ENCODE measurements around the gene HOXA9.
A peak's percentile ranks its signal among the peaks of the same experiment; 100 is the strongest.

The HOXA9 gene

DNA sequence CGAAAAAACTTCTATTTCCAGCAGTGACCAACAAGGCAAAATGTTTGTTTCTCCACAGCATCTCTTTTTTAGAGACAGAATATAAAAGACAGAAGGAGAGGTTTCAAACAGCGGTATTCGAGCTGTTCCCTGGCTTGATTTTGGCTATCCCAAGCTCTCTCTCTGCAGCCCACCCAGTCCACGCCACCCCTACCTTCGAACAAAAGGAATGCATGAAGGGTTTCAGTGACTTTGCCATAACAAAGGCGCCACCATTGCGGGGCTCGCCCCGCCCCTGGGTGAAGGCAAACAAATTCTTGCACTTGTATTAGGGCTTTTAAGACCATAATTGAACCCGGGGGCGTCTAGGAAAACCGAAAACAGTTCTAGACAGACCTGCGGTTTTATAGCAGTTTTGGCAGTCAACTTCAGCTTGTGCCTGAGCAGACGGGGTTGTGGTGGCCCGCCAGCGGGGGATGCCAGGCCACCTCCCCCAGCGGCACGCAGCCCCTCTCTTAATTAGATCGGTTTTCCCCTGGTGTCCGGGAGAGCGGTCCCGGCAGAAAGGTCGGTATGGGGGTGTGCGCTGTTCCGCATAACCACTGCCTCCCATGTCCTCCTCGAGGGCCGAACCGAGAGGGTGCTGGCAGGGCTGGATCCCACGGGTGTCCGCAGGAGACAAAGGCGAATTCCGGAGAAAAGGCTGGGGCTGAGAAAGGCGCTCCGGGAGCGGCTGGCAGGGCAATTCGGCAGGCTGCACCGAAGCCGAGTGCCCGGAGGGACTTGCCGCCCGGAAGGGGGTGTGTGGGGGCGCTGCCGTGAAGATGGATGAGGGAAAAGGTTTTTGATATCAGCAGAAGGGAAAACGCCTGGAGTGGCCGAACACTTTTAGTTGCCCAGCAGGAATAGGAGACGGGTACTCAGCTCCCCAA is 22.4 kb upstream of the HOXA9 start:
- DNase-seq, result peak in 1 of 2 experiments; percentile 49

DNA sequence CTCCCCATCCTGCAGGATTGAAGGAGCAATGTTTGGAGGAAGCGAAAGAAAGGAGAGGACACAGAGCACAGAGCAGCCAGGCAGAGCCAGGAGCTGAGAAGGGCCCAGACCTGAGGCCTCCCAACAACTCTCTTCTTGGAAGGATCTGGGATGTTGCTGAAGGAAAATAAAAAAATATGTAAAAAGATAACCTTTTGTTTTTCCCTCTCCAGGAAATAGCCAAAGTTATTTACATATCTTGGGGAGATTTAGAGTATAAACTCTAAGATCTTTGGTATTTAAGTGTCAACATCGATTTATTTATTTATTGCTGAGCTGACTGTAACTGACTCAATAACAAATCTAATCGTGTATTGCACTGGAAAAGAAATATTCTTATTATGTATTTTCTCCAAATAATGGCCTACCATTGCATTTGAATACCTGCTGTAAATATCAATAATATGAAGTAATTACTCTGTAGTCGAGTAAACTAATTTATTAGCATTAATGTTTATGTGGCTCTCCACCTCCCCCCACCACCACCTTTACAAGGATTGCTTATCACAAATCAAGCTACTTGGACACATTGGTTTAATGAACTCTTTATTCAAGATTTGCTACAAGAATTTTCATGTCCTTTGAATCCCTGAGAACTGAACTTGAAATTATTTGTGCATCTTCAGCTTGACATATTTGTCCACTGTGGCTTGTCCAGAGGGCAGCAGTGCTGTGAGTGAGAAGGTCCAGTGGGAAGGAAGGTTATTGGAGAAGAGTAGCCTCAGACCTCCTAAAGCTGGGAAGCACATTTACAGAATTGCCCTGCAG is 21.5 kb upstream of the HOXA9 start:
- no peak for DNase-seq

DNA sequence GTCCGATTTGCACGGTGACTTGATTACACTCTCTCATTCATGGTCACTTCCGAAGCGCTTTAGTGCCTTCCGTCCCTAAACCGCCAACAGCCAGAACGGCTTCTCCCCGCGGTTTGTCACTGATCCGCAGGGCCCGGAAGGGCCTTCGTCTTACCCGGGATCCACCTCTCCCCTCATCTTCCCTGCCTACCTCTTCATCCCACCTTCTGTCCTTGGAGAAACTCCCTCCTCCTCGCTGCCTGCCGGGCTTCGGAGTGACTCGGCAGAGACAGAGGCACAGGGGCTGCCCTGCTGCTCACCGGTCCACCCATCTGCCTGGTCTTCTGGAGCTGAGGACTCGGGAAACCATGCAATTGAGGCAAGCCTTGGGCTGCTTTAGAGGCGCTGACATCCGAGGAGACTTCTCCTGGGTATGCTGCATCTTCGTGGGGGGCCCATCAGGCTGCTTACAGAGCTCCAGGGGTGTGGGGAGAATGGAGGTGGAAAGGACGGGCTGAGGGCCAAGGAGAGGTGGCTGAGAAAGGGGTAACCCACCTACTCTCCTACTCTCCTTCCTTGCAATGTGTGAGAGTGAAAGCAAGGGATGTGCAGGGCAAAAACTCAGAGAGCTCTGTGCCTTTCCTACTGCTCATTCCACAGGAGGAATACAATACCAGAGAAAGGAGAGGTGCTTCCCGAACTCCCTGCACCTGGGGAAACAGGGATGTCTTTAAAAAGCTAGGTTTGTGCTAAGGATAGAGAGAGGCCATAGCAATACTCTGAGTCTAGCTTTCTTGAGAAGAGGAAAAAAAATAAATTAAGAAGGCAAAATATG is 20.7 kb upstream of the HOXA9 start:
- DNase-seq, result no peak

DNA sequence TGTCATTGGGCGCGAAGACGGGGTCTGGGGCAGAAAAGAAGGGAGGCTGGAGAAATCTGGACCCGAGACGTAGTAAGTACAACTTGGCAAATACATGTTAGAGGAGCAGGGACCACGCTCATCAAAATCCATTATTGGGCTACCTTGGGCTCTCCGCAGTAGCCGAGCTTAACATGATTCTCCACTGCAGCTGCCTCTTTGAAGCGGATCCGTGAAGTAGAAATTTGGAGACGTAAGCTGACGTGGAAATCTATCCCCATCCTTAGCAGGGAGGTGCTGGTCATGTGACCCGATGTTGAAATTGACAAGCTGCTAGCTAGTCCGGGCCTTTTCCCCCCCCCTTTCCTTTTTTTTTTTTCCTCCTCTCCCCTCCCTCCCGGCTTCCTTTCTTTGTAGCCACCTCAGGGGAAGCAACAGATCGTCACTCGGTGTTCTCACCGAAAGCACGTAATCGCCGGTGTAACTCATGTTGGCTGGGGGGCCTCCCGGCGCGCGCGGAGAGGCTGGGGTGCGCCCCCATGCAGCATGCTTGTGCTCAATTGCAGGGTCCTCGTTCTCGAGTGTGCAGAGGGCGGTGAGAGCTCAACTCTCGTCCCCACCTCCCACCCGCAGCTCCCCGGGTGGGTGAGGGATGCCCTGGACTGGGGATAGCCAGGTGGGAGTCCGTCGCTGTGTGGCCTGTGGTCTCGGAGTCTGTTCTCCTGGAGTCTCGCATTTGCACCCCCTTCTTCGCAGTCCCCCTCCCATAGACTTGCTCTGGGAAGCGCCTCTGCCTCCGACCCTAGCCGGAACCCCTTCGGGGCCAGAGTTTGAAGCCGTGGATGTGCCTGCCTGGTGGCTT is 19.9 kb upstream of the HOXA9 start, which contains the start of gene HOXA11:
Gene HOXA11 (minus strand): TSS at position 220 of the 841 bp plus-strand sequence. CDS start 88 bp downstream, at position 132.
- peak; percentile 52 to 62 for DNase-seq

DNA sequence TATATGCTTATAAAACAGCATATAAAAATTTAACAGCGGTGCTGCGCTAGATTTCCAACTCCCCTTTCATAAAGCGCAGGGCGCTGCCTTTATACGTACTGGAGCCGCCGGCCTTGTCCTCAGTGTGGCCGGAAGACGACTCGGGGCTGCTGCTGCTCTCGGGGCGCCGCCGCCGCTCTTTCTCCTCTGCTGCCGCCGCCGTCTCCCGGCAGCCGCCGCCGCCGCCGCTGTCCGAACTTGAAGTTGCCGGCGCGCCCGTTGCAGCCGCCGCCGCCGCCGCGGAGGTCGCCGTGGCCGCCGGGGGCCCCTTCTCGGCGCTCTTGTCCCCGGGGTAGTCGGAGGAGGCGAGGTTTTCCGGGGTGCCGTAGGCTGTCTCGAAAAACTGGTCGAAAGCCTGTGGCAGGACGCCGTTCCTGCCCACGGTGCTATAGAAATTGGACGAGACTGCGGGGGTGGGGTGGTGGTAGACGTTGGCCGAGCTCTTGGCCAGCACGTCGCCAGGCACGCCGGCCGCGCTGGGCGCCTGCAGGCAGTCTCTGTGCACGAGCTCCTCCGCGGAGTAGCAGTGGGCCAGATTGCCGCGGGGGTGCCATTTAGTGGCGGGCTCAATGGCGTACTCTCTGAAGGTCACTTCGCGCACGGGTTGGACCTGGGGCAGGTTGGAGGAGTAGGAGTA is 19.1 kb upstream of the HOXA9 start:
- DNase-seq, result peak; percentile 42 to 57

DNA sequence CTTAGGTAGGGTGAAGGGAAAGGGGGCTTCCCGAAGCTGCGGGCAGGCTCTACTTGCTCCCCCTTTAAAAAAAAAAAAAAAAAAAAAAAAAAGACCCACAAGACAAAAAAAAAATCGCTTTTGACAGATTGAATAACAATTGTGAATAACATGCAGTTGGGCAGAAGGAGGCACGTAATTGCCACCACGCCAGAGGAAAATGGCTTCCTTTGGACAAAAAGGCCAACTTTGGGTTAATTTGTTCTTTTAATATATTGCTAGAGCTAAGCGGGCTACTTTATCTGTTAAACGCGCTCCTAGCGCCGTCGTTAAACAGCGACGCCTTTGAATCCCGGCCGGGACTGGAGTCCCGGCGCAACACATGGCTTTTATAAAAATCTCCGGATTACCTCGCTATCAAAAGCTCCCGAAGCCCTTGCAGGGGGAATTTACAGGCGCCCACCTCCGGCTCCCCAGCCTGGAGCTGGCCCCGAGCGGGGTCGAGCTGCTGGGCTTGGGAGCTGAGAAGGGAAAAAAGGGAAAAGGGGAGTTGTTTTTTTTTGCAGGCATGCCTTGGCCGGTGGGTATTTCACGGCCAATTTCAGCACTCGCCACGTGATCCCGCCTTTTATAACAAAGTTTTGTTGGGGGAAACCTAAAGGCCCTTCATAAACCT is 18.5 kb upstream of the HOXA9 start:
- peak; percentile 48 to 55 for DNase-seq

DNA sequence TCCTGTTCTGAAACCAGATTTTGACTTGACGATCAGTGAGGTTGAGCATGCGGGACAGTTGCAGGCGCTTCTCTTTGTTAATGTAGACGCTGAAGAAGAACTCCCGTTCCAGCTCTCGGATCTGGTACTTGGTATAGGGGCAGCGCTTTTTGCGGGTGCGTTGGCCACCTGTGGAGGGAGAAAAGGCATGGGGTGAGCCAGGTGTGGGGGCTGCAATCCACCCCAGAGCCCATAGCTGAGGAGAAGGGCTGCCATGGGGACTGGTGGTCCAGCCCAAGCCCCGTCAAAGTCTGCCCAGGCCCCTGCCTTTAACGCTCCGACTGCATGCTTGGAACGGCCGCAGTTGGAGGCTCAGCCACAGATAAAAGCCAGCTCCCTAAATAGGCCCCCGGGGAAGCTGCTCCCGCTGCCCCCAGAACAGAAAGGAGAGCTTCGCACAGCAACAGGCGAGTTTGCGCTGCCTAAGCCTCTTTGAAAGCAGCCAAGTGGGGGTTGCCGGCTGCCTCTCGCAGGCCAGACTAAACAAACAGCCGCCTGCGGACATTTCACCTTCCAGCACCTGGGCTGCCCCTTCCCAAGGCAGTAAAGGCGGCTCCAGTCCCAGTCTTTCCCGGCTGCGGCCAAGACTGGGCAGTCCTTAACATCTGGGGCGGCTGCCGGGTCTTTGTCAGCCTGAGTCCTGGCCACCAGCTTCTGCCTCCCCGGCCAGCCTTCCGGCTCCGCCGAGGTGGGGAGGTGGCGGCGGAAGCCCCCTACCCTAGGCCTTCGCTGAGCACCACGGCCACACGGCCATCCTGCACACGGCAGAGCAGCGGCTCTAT is 17.7 kb upstream of the HOXA9 start:
- no peak for DNase-seq

DNA sequence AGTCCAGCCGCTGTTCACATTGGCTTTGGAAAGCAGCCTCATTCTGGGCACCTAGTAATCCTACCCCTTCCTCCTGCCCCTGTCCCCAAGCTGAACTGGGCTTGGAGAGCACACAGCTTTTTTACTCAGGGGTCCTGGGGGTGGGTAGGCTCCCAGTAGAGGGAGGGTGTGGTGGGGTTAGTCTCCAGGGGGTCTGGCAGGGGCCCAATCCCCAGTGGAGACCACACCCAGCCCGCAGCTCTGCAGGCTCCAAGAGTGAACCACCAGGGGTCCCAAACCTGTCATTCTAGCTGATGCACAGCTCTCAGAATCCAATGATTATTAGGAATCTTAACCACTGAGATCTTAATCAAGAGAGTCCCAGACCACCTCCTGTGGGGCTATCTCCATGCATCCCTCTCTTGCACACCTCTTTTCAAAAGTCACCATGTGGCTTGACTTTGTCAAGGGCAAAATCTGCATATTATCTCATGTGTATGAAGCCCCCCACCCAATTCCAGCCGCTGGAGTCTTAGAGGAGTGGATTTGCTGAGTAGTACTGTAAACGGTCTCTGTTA is 17.0 kb upstream of the HOXA9 start:
- no peak for DNase-seq

DNA sequence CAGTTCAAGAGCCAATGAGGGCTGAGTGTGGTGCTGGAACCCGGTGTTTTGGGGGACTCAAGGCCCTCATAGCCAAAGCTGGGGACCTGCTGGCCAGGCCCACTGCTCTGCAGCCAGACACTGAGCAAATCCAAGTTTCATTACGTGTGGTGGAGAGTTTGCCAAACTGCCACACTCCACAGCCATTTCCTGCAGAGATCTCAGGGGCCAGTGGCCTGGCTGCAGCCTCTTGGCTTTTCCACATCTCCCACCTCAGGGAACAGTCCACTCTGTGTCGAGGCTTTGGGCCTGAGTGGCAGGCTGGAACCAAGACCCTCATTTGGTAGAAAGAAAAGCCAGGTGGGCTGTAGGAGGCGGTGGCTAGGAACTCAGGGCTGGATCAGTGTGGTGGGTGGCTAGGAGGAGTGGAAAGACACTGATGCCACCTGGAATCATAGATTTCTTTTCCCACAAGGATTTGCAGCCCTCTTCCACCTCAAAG is 16.5 kb upstream of the HOXA9 start:
- DNase-seq, result no peak

DNA sequence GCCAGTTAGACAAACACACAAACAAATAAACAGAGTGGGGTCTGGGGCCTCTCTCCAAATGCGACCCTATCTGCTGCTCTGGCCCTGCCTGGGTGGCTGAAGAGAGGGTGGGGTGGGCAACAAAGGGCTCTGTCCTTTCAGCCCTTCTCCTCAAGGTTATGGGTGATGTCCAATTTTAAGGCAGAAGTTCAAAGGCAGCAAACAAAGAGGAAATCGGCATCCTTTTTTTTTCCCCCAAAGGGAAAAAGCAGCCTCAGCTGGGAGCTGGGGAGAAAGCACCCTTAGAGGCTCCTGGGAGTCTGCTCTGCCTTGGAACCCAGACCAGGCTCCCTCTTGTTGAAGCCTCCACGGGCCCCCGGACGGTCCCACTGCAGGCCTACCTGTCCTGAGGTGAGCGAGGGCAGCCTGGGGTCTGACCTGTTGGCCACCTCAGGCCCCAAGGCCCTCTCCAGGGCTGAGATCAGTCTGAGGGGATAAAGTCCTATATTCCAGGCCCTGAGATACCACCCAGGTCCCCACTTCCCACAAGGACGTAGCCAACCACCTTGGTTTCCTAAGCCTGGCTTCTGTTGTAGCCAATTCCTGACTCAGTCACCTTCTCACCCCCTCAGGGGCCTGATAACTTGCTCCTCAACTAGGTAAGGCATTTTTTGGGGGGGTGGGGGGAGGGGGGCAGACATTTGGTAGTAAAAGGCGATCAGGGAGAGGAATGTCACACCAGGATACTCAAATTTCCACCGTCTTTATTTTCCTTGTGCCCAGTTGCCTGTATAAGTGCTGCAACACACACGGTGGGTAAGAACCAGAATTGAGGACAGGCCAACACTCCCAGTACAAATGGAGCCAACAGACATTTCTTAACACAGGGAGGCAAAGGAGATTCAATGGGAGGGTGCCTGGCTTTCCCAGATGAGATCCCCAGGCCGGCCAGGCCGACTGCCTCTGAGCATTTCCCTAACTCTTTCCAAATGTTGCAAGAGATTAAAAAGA is 15.4 kb upstream of the HOXA9 start:
- DNase-seq, result no peak

DNA sequence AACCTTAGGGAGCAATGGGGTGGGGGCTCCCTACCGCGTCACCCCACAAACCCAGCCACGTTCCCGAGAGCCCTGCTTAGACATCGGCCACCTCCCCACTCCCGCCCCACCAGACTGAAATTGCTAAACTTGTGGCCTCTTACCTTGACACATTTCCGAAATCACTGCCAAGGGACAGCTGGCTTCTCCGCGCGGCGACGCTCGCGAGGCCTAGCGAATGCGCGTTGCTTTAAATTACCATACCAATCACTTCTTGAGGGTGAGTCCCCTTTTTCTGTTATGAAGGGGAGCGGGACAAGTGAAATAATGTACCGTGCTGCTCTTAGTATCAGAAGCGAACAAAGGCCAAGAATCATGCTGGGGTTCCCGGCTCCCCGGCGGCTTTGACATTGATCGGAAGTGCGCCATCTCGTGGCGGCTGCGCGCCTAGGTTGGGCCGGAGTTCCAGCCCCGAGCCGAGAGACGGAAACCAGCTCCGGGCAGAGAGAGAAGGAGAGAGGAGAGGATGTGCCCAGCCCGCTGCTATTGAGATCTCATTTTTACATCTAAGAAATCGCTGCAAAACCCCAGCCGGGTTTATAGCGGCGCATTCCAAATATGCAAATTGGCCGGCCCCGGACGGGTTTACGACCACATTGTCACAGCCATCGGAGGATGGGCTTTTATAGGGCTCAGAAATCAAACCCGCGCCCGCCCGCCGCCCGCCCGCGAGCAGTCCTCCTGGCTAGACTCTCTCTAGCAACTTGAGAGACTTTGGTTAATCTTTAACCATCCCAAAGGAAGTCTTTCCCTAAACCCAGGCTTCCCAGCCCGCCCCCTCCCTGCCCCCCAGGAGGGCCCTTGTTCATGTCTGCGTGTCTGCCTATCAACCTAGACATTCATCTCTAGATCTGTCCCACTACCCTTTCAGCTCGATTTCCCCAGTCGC is 14.4 kb upstream of the HOXA9 start:
- peak; percentile 76 to 92 for DNase-seq

DNA sequence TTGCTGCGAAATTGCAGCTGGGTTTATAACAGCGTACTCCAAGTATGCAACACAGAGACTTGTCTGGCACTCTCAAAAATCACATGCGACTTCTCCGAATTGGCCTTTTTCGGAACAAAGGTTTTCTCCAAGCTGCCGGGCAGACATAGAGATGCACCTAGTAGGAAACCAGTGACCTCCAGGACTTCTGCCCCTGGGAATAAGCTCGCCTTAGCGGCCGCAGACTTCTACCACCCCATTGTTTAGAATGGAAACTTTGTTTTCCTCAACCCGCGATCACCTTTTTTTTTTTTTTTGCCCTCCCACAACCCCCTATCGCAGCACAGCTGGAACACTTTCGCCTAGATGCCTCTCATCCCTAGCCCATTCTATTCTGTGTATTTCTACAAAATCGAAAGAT is 13.7 kb upstream of the HOXA9 start:
- no peak for DNase-seq

DNA sequence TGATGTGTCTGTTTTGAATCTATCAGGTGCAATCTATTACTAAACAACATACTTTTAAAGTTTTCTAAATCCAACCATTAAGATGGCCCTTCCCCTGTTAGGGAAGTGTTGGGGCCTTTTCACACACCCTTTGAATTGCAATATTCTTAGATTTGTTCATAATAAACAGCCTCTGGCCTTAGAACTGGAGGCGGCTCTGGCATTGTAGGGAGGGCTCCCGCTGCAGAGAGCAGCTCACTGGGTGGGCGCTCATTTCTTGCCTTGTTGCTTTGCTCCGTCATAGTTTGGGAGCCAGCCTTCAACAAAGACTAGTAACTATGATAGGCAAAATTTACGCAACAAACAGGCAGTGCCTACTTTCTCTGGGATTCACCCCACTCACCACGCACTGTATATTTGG is 13.0 kb upstream of the HOXA9 start:
- DNase-seq, result no peak

DNA sequence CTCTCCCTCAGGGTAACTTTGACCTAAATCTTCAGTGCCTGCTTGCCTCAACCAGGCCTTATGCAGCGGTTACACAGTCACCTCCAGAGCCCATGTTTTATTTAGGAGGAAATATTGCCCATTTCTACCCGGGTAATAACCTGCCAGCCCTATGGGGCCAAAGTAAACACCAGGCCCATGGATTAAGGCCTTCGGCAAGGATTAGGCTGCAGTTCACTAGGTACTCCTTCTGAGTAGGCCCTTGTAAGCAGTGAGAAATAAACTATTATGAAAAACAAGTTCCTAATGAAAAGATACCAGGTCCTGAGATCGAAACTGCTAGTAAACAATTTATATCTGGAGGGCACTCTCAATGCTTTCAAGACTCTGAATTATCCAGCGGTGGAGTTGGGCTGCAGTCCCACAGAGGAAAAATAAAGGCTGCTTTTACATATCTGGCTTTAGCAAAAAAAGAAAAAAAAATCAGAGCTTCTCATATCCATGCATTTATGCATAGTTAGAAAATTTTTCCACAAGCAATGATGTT is 12.5 kb upstream of the HOXA9 start:
- no peak for DNase-seq

DNA sequence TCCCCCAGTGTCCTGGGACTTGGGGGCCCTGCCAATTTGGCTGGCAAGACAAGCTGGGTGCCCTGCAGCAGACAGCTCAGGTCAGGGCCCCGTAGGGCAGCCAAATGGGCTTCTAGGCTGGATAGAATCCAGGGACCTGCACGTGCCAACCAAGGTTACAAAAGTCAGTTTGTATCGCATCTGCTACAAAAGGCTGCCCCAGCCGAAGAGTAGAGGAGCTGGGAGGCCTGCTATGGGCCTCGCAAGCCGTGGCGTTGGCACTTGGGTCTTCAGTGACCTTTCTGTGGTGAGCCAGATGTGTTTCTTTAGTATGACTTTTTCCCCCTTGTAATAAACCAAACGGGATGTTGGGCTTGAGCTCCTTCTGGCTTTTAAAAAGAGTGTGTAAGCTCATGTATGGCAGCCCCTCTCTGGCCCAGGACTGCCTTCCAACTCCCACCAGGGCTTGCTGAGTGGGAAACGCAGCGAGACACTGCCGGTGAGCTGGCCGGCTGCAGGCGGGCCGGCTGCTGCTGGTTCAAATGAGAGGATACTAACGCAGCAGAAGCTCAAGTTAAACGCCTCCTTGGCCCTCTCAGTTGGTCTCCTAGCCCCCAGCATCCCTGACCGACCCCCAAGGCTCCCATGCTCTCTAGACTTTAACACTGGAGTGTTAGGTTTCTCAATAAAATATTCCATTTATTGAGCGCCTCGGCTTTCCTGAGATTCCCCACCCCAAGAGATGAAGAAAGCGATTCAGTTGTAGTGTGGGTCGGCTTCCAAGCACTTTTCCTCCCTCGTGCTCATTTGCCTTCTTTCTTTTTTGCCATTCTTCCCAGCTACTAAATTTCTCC is 11.8 kb upstream of the HOXA9 start:
- no peak for DNase-seq

DNA sequence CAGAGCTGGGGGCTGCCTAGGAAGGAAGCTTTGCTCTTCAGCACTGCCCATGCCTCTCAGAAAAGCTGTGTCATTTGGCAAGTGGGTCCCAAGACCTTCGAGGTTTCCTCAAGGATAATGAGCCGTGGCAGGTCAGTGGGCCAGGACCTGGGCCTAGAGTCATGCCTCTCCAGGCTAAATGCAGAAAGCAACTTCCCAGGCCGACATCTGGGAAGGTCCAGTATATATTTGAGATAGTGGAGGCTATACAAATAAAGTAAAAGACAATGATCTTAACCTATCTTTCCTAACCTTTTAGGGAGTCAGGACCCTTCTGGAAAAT is 11.1 kb upstream of the HOXA9 start:
- no peak for DNase-seq

All from Kasumi-1 (cell line).